Stomach (tissue), 4 donors: ENCODE measurements around the gene TXNDC11.

Experiments
- EP300 ChIP-seq: sonication (generic); formaldehyde crosslinking; IDR thresholded peaks from one replicate; pipeline ENCODE4 v1.6.1; 2017; ENCODE audit warnings: antibody characterized with exemption
- POLR2A ChIP-seq, 4 donors: fragments of 450-650 bp; IDR thresholded peaks; one replicate each; pipeline ENCODE4 v1.6.1; 2016; ENCODE audit warnings: antibody characterized with exemption in 4 of 4, control low read depth in 2 of 4, mild to moderate bottlenecking in 1 of 4, moderate library complexity in 1 of 4
- TF ChIP-seq, protein P1 (sequence below), 7 experiments: fragments of 450-650 bp in 4 of 7; fragments of 200-600 bp in 3 of 7; sonication (generic) in 3 of 7; IDR thresholded peaks; one replicate each; pipeline ENCODE4 v1.5.1; 2016 to 2019; ENCODE audit warnings: antibody characterized with exemption in 7 of 7, control low read depth in 2 of 7, mild to moderate bottlenecking in 1 of 7

DNA sequence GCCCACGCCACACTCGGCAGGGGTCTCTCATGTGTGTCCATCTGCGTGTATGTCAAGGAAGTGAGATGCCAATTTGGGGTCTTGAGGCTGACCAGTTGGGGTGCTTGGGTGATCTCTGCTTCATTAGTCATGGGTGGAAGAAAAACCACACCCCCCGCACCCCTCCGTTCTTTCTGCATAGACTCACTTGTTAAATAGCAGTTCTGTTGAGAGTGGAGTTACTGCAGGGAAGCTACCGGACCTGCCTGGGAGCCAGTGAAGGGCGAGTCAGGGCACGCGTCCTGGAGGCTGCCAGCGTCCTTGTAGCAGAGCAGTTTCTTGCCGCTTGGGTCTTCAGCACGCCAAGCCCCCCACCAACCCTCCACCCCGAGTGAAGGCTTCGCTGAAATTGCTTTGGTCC lies 65.9 kb downstream of the TXNDC11 start:
- TF ChIP-seq POLR2A (IDR thresholded peaks at IDR 0.05) (no peak), EP300 (no peak)
- TF ChIP-seq, protein P1, sequence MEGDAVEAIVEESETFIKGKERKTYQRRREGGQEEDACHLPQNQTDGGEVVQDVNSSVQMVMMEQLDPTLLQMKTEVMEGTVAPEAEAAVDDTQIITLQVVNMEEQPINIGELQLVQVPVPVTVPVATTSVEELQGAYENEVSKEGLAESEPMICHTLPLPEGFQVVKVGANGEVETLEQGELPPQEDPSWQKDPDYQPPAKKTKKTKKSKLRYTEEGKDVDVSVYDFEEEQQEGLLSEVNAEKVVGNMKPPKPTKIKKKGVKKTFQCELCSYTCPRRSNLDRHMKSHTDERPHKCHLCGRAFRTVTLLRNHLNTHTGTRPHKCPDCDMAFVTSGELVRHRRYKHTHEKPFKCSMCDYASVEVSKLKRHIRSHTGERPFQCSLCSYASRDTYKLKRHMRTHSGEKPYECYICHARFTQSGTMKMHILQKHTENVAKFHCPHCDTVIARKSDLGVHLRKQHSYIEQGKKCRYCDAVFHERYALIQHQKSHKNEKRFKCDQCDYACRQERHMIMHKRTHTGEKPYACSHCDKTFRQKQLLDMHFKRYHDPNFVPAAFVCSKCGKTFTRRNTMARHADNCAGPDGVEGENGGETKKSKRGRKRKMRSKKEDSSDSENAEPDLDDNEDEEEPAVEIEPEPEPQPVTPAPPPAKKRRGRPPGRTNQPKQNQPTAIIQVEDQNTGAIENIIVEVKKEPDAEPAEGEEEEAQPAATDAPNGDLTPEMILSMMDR (IDR thresholded peaks at IDR 0.05): no peak
